SH-SY5Y (cell line): Measurements from ENCODE around the gene SCN4B.

Experiments used
- GATA2 ChIP-seq: IDR thresholded peaks from 2 replicates; pipeline ENCODE4 v1.6.1; 2011; ENCODE audit warnings: mild to moderate bottlenecking, low read depth, low read length
- GATA3 ChIP-seq: IDR thresholded peaks from 2 replicates; pipeline ENCODE4 v1.6.1; 2011; ENCODE audit warnings: low read depth, mild to moderate bottlenecking, low read length, moderate library complexity

GRCh38 chr11:118142809-118143208 is 9.8 kb downstream of the SCN4B start:
- no peak for TF ChIP-seq GATA3
- no peak for TF ChIP-seq GATA2
